Heart left ventricle (tissue), 16 donors: ENCODE data around the gene DUSP7. TPM values are rescaled to one million over a fixed set of nuclear protein-coding genes. Genes with fewer than 3 reads are reported as not detected.

Experiments used
- ATAC-seq, 4 donors: fragments of 200-7000 bp; cut with Tn5 transposase; one replicate each; pipeline ENCODE4 v1.9.1; 2020 to 2022; ENCODE audit warnings: moderate library complexity in 4 of 4, mild to moderate bottlenecking in 3 of 4, moderate number of reproducible peaks in 1 of 4
- DNase-seq, 5 donors: peaks; one replicate each; pipeline ENCODE4 v3.0.0-alpha.2; 2020
- H3K27ac ChIP-seq, 12 donors: fragments of 200-600 bp; sonication (generic) in 4 of 12; one replicate each; pipeline versions ENCODE4 v1.5.0 to v1.8.0; 2016 to 2022; ENCODE audit warnings: mild to moderate bottlenecking in 2 of 12
- H3K27me3 ChIP-seq, 9 donors: fragments of 200-600 bp; sonication (generic) in 2 of 9; one replicate each; pipeline versions ENCODE4 v1.5.1 to v1.8.0; 2016 to 2022; ENCODE audit warnings: mild to moderate bottlenecking in 3 of 9
- H3K36me3 ChIP-seq, 9 donors: fragments of 200-600 bp; sonication (generic) in 2 of 9; one replicate each; pipeline versions ENCODE4 v1.5.0 to v1.8.0; 2018 to 2022; ENCODE audit warnings: mild to moderate bottlenecking in 2 of 9
- H3K4me1 ChIP-seq, 12 donors: fragments of 200-600 bp; sonication (generic) in 4 of 12; one replicate each; pipeline versions ENCODE4 v1.5.0 to v1.8.0; 2016 to 2022; ENCODE audit warnings: mild to moderate bottlenecking in 3 of 12
- H3K4me3 ChIP-seq, 12 donors: fragments of 200-600 bp; sonication (generic) in 4 of 12; one replicate each; pipeline versions ENCODE4 v1.5.0 to v1.8.0; 2017 to 2022; ENCODE audit warnings: mild to moderate bottlenecking in 9 of 12, moderate library complexity in 4 of 12
- H3K9me3 ChIP-seq, 12 donors: fragments of 200-600 bp; sonication (generic) in 4 of 12; one replicate each; pipeline versions ENCODE4 v1.5.0 to v1.8.0; 2016 to 2022; ENCODE audit warnings: mild to moderate bottlenecking in 1 of 12
- CTCF ChIP-seq, 12 donors: fragments of 200-600 bp; sonication (generic) in 4 of 12; IDR thresholded peaks; one replicate each; pipeline versions ENCODE4 v1.5.0 to v1.8.0; 2018 to 2022; ENCODE audit warnings: antibody characterized with exemption in 12 of 12, mild to moderate bottlenecking in 5 of 12
- POLR2A ChIP-seq, 2 donors: fragments of 450-650 bp; IDR thresholded peaks; one replicate each; pipeline ENCODE4 v1.6.1; 2017; ENCODE audit warnings: antibody characterized with exemption in 2 of 2, mild to moderate bottlenecking in 2 of 2, moderate library complexity in 2 of 2
- WGBS, 4 donors: extraction: QIAGEN DNeasy Blood & Tissue Kit in 2 of 4; methylation state at CpG; one replicate each; pipeline versions ENCODE4 v1.1.5 to v1.1.7; 2013 to 2018; 5-methylcytosine and 5-hydroxymethylcytosine counted together
- intact Hi-C, 10 donors: fragments of 100-400 bp; cut with DNase I; formaldehyde crosslinking; loops; one replicate each; pipeline versions ENCODE4 v1.11.1 to v1.14.2; 2022
- polyA plus RNA-seq, 2 donors: library from polyadenylated mRNA; stranded (reverse); fragments of 200-250 nt; gene quantifications; one replicate each; pipeline ENCODE4 v1.2.3, GENCODE V29; 2013
- total RNA-seq, 9 donors: library from RNA; depleted of rRNA in 2 of 9; stranded (reverse); fragments of >200 nt in 2 of 9; fragmentation: NEBNext Ultra II Directional in 3 of 9; extraction: Animal tissue kit (Norgen Biotek cat#: 25700) in 3 of 9; gene quantifications; one replicate each; pipeline versions ENCODE4 v1.1.0 to v1.2.4, GENCODE V29; 2016 to 2023
- donor health status: ischemic (EF 13 %, LVEDD 7.1; RV severe dilation, severe dysfunction).
- donor health status: healthy with polysubstance abuse.
- donor health status: DM: no; HTN: yes; CAD: no.
- donor health status: DM: no; HTN: no; CAD: no.
- donor health status: ischemic (EF 25% LVEDD 6.9; RV normal size, moderate dysfunction).
- donor health status: ischemic (EF 25% LVEDD 5.7; RV mildly dilated, moderate dysfunction).
- donor health status: healthy.
- donor health status: DM: yes; HTN: yes; CAD: no.
- donor health status: ischemic (EF 35%, LVEDD 5.7; RV mildly dilated, moderate dysfunction).
- donor health status: nonischemic (EF 11% LVEDD 7.7; RV severe dilation, severe dysfunction).
- donor health status: DM: yes; HTN: yes; CAD: no.
- donor health status: PGD.
- donor health status: ischemic (EF 29% LVEDD 5.4; RV normal size, mild dysfunction).
- donor health status: nonischemic (EF 23%, LVEDD 6.1; RV moderate dilation, normal function).

Gene DUSP7
- total and polyA plus RNA-seq, 11 donors, result 9.2 to 33.2 (median 20.7) TPM

GRCh38 chr3:52021489-52022268 lies 34.7 kb downstream of the DUSP7 start:
- DNase-seq (peak; percentile 74 to 90 (median 87)), ATAC-seq (peak; percentile 36 to 62 (median 43))
- Histone ChIP-seq H3K9me3 (no peaks in the 10 kb centered on the region), H3K36me3 (no peaks in the 10 kb centered on the region), H3K27ac (peak overlapping the region; percentile 81 to 99 (median 93)), H3K27me3 (no peaks in the 10 kb centered on the region), H3K4me3 (peak overlapping the region in 5 of 12 donors; percentile 32 to 55 (median 48)), H3K4me1 (peaks cover 42 to 99% (median 85%) of the 10 kb centered on the region in 12 donors)
- intact Hi-C loops, result loop anchor here in 1 of 10 donors (2.0 kb wide), 1 partner anchor 31 kb away; no protein-coding TSS in a partner anchor
- 34 to 45% (median 36%) methylated on average over 7 to 10 of the region's 10 CpGs for WGBS, 4 donors
- TF ChIP-seq POLR2A (IDR thresholded peaks at IDR 0.05) (peak in 1 of 2 donors; percentile 50), CTCF (IDR thresholded peaks at IDR 0.05) (no peak)

- intact Hi-C loops, result loop anchor here in 1 of 10 donors (1.0 kb wide), 1 partner anchor 21 kb away; no protein-coding TSS in a partner anchor
- Histone ChIP-seq H3K4me3 (no peak overlapping the region), H3K27me3 (no peaks in the 10 kb centered on the region), H3K36me3 (no peaks in the 10 kb centered on the region), H3K27ac (peak overlapping the region; percentile 81 to 99 (median 93)), H3K9me3 (no peaks in the 10 kb centered on the region), H3K4me1 (peaks cover 44 to 100% (median 85%) of the 10 kb centered on the region in 12 donors)
- ATAC-seq (no peak), DNase-seq (no peak)
- TF ChIP-seq CTCF (IDR thresholded peaks at IDR 0.05) (no peak), POLR2A (IDR thresholded peaks at IDR 0.05) (no peak)
- WGBS, 4 donors, result 82 to 92% (median 87%) methylated on average over 7 of the region's 7 CpGs
Observed at GRCh38 chr3:52020796-52021195, 35.6 kb downstream of the DUSP7 start.

GRCh38 chr3:52019352-52020080 lies 36.9 kb downstream of the DUSP7 start:
- Histone ChIP-seq H3K9me3 (no peaks in the 10 kb centered on the region), H3K4me3 (no peak overlapping the region), H3K27me3 (no peaks in the 10 kb centered on the region), H3K36me3 (no peaks in the 10 kb centered on the region), H3K4me1 (peaks cover 36 to 100% (median 78%) of the 10 kb centered on the region in 12 donors), H3K27ac (peak overlapping the region; percentile 81 to 99 (median 93))
- intact Hi-C loops, result loop anchor here in 2 of 10 donors (1.0 to 5.0 kb wide), 2 partner anchors 22 to 33 kb away; no protein-coding TSS in a partner anchor
- DNase-seq, result peak; percentile 83 to 94 (median 85)
- peak; percentile 78 to 83 (median 80) for ATAC-seq
- peak in 1 of 2 donors; percentile 64 for TF ChIP-seq POLR2A (IDR thresholded peaks at IDR 0.05)
- no peak for TF ChIP-seq CTCF (IDR thresholded peaks at IDR 0.05)
- WGBS, 4 donors, result 24 to 29% (median 26%) methylated on average over 16 to 17 of the region's 17 CpGs
